Measurements from ENCODE around the gene USP22.

USP22 gene

DNA sequence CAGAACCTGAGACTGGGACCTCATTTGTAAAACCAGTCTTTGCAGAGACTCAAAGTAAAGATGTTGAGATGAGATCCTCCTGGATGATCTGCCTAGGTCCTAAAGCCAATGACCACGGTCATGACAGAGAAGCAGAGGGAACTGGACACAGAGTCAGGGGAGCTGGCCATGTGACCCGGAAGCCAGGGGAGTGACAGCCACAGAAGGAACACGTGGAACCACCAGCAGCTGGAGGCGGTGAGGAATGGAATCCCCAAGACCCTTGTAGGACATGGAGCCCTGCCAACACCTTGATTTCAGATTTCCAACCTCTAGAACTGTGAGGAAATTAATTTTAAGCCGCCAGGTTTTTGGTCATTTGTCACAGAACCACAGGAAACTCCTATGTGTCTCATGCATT is 37.0 kb downstream of the USP22 start:
- Histone ChIP-seq H4K20me1 (ENCODE audit: insufficient read depth) (no peaks in the 10 kb centered on the region), H2AFZ (ENCODE audit: low read depth) (no peak overlapping the region)

DNA sequence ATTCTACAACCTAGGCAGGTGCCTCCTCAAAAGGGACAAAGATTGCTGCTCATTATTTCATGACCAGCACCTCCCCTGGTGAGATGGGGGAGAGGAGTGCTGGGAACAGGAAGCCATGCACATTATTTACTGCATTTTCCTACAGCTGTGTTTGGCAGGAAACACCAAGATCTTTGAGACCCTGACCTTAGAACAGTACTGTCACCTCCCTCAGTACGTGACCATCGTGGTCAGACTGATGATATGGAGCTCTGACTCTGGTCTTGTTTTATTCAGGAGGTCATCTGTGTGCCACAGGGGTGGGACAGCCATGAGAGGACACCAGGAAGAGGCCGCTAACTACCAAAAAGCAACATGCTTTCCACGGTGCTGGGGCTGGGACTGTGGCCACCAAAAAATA is 37.4 kb downstream of the USP22 start:
- Histone ChIP-seq H2AFZ (ENCODE audit: low read depth) (no peak overlapping the region), H4K20me1 (ENCODE audit: insufficient read depth) (no peaks in the 10 kb centered on the region), H3K79me2 (ENCODE audit: insufficient read depth, low read depth) (no peaks in the 10 kb centered on the region), H3K4me1 (ENCODE audit: low read depth, poor library complexity, severe bottlenecking) (no peaks in the 10 kb centered on the region), H3K4me2 (no peak overlapping the region), H3K27me3 (ENCODE audit: insufficient read depth, low read depth) (no peaks in the 10 kb centered on the region), H3K36me3 (ENCODE audit: insufficient read depth) (no peaks in the 10 kb centered on the region), H3K9ac (no peak overlapping the region), H3K4me3 (IDR thresholded peaks at IDR 0.05; ENCODE audit: insufficient read depth, low read depth, low read length) (no peak overlapping the region), H3K27ac (no peak overlapping the region)
- TF ChIP-seq, protein P1, sequence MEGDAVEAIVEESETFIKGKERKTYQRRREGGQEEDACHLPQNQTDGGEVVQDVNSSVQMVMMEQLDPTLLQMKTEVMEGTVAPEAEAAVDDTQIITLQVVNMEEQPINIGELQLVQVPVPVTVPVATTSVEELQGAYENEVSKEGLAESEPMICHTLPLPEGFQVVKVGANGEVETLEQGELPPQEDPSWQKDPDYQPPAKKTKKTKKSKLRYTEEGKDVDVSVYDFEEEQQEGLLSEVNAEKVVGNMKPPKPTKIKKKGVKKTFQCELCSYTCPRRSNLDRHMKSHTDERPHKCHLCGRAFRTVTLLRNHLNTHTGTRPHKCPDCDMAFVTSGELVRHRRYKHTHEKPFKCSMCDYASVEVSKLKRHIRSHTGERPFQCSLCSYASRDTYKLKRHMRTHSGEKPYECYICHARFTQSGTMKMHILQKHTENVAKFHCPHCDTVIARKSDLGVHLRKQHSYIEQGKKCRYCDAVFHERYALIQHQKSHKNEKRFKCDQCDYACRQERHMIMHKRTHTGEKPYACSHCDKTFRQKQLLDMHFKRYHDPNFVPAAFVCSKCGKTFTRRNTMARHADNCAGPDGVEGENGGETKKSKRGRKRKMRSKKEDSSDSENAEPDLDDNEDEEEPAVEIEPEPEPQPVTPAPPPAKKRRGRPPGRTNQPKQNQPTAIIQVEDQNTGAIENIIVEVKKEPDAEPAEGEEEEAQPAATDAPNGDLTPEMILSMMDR (conservative IDR thresholded peaks at IDR 0.05; ENCODE audit: low read depth, low read length): no peak

More for the DNA sequence above, 37.0 kb downstream of the USP22 start:
- Histone ChIP-seq H3K4me2 (no peak overlapping the region), H3K9ac (no peak overlapping the region), H3K4me3 (IDR thresholded peaks at IDR 0.05; ENCODE audit: insufficient read depth, low read depth, low read length) (no peak overlapping the region), H3K36me3 (ENCODE audit: insufficient read depth) (no peaks in the 10 kb centered on the region), H3K4me1 (ENCODE audit: low read depth, poor library complexity, severe bottlenecking) (no peaks in the 10 kb centered on the region), H3K79me2 (ENCODE audit: insufficient read depth, low read depth) (no peaks in the 10 kb centered on the region), H3K27me3 (ENCODE audit: insufficient read depth, low read depth) (no peaks in the 10 kb centered on the region), H3K27ac (no peak overlapping the region)
- TF ChIP-seq, protein P1 (conservative IDR thresholded peaks at IDR 0.05; ENCODE audit: low read depth, low read length): no peak

- H2AFZ ChIP-seq (ENCODE audit: low read depth): no peak overlapping the region
- H3K9ac ChIP-seq: no peak overlapping the region
- no peaks in the 10 kb centered on the region for H3K27me3 ChIP-seq (ENCODE audit: insufficient read depth, low read depth)
- no peaks in the 10 kb centered on the region for H4K20me1 ChIP-seq (ENCODE audit: insufficient read depth)
- H3K4me1 ChIP-seq (ENCODE audit: low read depth, poor library complexity, severe bottlenecking): no peaks in the 10 kb centered on the region
- no peak overlapping the region for H3K27ac ChIP-seq
- no peaks in the 10 kb centered on the region for H3K79me2 ChIP-seq (ENCODE audit: insufficient read depth, low read depth)
- H3K36me3 ChIP-seq (ENCODE audit: insufficient read depth): no peaks in the 10 kb centered on the region
- H3K4me2 ChIP-seq: no peak overlapping the region
- H3K4me3 ChIP-seq (IDR thresholded peaks at IDR 0.05; ENCODE audit: insufficient read depth, low read depth, low read length): no peak overlapping the region
- TF ChIP-seq, protein P1 (conservative IDR thresholded peaks at IDR 0.05; ENCODE audit: low read depth, low read length): no peak
These were observed 38.5 kb downstream of the USP22 start for GRCh38 chr17:21004016-21004930.

GRCh38 chr17:21003007-21003621 is 39.7 kb downstream of the USP22 start:
- no peak overlapping the region for H3K4me3 ChIP-seq (IDR thresholded peaks at IDR 0.05; ENCODE audit: insufficient read depth, low read depth, low read length)
- no peaks in the 10 kb centered on the region for H4K20me1 ChIP-seq (ENCODE audit: insufficient read depth)
- no peaks in the 10 kb centered on the region for H3K4me1 ChIP-seq (ENCODE audit: low read depth, poor library complexity, severe bottlenecking)
- H3K9ac ChIP-seq: no peak overlapping the region
- TF ChIP-seq, protein P1 (conservative IDR thresholded peaks at IDR 0.05; ENCODE audit: low read depth, low read length): no peak
- H3K79me2 ChIP-seq (ENCODE audit: insufficient read depth, low read depth): no peaks in the 10 kb centered on the region
- H3K36me3 ChIP-seq (ENCODE audit: insufficient read depth): no peaks in the 10 kb centered on the region
- H3K4me2 ChIP-seq: no peak overlapping the region
- no peak overlapping the region for H2AFZ ChIP-seq (ENCODE audit: low read depth)
- H3K27me3 ChIP-seq (ENCODE audit: insufficient read depth, low read depth): no peaks in the 10 kb centered on the region
- H3K27ac ChIP-seq: no peak overlapping the region

Measured in KMS-11 (cell line).